ENCODE data around the gene SMIM38.

The SMIM38 gene

DNA sequence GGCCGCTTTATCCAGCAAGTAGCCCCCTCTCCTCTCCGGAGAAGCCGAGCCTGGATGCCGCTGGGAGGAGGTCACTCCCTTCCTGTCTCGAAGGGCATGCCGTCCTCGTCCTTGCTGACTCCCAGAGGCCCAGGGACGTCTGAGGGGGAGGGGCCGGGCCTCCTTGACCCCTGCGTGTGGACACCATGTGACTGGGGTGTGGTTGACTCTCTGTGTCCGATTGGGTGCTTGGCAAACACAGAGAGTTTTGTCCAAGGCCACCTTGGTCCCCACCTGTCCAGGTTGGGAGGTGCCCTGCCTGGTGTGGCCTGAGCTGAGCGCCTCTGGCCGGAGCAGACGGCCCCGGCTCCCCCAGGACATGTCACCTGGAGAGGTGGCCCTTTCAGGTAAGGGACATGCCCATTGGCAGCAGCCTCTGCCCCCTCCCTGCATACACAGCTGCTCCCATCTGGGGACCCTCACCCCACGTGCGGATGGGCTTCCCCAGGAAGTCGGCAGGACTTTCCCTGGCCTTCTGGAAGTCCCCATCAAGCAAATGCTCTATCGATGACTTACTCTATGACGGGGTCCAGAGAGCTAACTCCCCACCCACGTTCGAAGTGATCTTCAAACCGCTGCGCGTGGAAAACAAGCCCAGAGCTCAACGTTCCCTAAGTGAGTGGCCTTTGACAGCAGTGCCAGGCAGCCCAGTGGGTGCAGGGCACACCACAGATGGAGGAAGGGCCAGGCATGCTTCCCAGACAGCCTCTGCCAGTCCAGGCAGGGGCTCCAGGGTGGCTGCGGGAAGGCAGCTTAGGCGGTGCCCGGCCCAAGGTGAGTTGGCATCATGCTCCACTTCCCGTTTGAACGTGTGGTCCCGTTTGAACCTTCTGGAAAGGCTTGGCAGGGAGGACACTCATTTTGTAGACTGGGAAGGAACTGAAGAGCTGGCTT, at the start of gene SMIM38:
Gene SMIM38 (plus strand): TSS at position 634 of the 933 bp plus-strand sequence. CDS start 1,912 bp downstream, outside the sequence.
- no peak for DNase-seq (ENCODE audit: low read depth)

DNA sequence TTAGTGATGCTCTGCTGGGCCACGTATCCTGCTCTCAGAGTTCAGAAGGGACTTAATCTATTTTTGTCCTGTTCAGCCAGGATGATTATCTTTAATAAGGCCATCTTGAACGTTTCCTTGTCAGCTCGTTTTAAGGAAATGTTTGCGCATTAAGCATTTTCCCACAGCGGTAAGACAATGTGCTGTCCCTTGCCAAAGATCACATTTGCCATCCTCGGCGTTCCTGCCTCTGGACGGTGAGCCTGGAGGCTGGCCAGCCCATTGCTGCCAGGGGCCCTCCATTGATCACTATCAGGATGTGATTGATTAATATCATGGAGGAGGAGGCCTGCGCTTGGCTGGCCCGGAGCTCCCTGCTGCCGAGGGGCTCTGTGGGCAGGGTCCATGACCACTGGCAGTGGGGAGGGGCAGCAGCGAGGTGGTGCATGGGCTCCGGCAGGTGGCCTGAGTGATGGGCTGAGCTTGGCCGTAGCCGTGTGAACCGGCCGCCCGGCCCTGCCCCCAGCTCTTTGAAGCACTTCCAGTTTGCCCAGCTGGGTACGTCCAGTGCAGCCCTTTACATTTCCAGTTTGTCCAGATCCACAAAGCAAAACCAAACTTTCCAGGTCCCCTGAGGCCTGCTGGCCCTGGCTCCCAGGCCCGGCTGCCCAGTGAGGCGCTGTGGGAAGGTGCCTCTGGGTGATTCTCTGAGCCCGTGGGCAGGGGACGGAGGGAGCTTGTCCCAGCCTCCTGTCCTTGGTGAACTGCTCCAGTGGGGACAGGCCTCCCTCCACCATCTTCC, 49.5 kb upstream of the SMIM38 start:
- no peak for DNase-seq (ENCODE audit: low read depth)

DNA sequence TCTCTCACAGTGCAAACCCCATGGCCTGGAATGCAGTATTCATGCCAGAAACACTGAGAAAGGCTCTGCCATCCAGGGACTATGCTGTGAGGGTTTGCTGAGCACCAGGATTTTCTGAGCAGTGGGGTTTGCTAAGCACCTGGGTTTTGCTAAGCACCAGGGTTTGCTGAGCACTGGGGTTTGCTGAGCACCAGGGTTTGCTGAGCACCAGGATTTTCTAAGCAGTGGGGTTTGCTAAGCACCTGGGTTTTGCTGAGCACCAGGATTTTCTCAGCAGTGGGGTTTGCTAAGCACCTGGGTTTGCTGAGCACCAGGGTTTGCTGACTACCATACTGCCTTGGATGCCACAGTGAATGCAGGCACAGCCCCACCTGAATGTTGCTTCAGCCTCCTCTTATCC, 48.3 kb upstream of the SMIM38 start:
- DNase-seq (ENCODE audit: low read depth), result no peak

DNA sequence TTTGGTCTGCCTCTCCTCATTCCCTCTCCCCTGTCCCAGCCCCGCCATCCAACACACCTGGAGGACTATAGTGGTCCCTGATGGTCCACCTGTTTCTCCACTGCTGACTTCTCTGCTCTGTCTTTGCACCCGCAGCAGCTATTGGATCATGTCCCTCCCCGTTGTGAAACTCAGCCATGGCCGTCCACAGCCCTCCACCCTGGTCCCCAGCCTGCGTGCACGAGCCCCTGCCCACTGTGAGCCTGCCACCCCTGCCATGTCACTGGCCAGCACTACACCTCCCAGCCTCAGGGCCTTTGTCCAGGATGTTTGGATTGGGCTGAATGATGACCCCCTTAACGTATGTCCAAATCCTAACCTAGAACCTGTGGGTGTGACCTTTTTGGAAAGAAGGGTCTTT, 47.7 kb upstream of the SMIM38 start:
- DNase-seq (ENCODE audit: low read depth), result no peak

DNA sequence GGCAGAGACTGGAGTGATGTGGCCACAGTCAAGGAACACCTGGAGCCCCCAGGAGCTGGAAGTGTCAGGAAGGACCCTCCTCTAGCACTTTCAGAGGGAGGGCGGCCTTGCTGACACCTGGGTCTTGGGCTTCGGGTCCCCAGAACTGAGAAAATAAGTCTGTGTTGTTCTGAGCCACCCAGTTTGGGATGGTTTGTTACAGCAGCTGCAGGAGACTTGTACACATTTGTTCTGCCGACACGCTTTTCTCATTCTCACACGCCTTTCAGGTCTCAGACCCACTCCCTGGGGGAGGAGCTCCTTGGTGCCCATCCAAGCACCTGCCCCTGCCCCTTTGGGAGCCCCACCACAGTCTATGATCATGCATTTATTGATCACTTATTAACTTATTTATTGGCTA, 47.2 kb upstream of the SMIM38 start:
- DNase-seq (ENCODE audit: low read depth), result no peak

DNA sequence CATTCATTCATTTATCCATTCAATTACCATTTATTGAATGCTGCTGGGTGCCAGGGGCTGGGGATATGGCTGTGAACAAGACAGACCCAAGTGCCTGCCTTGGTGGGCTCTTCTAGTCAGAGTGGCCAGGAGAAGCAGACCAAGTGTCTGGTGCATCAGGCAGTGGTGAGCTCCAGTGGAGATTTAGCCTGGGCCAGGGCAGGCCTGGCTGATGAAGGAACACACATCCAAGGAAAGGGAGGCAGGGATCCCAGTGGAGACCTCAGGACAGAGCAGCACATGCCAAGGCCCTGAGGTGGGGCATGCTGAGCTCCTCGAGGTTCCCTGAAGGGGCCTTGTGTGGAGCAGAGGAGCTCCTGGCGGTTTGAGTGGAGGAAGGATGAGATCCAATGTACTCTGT, 46.6 kb upstream of the SMIM38 start:
- no peak for DNase-seq (ENCODE audit: low read depth)

DNA sequence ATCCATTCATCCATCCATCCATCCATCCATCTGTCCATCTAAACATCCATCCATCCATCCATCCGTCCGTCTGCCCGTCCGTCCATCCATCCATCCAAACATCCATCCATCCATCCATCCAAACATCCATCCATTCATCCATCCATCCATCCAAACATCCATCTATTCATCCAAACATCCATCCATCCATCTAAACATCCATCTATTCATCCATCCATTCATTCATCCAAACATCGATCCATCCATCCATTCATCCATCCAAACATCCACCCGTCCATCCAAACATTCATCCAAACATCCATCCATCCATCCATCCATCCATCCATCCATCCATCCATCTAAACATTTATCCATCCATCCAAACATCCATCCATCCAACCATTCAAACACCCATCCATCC, 45.3 kb upstream of the SMIM38 start:
- no peak for DNase-seq (ENCODE audit: low read depth)

DNA sequence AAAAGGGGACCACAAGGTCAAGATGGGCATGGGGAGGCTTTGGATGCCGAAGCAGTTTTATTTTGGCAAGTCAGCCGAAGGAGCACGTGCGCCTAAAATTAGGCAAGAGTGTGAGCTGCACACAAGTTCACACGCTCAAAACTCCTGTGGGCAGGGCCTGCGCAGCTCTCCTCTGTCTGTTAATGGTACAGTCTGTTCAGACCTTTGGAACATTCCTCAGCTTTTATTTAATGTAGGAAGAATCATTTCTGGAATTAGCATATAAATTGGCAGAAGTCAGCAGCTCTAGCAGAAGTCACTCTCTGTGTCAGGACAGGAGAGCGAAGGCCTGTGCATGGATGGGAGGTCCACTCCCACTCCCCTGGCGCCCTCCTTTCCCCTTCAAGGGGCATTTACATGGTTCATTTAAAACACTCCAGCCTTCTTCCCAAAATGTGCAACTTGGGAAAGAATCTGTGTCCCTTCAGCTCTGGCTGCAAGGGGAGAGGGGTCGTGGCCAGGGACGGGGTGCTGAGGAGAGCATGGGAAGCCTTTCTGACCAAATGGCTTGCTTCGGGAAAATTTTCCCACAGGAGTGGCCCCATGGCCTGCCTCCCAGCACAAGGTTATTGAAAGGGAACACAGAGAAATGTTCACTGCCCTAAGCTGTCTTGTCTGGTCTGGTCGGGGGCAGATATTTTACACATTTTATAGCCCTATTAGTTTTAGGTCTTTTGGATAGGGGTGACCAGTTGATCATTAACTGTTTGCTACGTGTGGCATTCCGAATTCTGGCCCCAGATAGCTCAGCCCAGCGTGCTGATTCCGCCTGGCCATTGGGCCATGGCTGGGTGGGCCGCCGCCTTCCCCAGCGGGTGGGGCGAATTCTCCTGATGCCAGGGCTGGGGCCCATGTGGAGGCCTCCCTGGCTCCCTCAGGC, 43.9 kb upstream of the SMIM38 start:
- DNase-seq (ENCODE audit: low read depth), result no peak

DNA sequence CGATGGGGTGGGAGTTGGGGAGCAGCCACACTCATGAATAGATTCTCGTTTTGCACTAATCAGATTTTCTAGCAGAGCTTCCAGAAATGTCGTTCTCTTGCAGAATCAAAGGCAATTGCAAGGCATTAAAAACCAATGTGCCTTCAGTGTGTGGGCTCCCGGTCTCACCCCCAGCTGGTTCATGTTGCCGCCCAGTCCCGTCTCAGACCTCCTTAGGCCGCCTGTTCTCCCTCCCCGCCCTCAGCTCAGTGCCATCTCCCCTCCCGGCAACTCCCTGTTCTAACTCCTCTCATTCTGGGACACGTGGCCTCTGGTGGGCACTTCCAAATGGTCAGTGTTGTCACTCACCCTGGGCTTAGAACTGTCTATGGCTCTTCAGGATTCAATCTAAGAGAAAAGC, 42.5 kb upstream of the SMIM38 start:
- no peak for DNase-seq (ENCODE audit: low read depth)

DNA sequence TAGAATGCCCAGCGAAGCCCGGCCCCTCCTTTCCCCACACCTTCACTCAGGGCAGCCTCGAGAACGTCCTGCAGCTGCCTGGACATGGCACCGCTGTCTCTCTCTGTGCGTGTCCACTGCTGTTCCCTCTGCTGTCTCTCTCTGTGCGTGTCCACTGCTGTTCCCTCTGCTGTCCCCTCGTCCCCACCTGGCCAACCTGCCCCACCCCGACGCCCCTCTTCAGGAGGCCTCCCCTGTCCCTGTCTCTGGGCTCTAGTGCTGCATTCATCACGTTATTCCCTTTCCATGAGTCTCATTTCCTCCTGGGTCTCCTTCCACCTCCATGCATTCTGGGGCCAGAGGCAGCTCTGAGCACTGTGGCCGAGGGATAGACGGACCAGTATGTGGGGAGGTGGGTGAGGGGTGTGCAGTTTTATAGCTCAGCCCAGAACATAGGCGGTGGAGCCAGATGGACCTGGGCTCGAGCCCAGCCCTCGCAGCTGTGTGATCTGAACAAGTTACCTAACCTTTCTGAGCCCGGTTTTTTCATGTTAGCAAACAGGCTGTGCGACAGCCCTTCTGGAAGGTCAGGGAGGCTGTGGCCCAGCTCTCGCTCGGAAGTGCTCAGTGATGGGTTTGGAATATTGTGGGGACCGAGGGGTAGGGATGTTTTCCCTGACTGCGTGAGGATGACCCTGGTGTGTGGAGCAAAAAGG, 41.9 kb upstream of the SMIM38 start:
- DNase-seq (ENCODE audit: low read depth), result no peak

DNA sequence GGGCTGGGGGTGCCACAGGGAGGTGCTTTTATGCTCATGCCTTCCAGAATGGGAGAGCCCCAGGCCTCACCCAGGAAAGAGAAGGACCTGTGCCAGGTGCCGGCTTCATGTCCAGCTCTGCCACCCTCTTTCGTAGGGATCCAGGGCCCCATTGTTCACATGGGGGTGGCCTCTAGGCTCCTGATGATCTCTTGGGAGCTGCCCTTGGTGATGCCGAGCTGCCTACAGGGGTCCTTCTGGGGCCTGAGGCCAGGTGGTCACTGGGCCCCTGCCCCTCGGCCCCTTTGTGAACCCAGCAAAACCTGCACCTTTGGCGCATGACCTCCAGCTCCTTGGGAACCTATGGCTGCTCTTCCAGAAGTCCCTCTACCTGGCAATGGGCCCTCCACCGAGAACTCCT, 41.4 kb upstream of the SMIM38 start:
- no peak for DNase-seq (ENCODE audit: low read depth)

DNA sequence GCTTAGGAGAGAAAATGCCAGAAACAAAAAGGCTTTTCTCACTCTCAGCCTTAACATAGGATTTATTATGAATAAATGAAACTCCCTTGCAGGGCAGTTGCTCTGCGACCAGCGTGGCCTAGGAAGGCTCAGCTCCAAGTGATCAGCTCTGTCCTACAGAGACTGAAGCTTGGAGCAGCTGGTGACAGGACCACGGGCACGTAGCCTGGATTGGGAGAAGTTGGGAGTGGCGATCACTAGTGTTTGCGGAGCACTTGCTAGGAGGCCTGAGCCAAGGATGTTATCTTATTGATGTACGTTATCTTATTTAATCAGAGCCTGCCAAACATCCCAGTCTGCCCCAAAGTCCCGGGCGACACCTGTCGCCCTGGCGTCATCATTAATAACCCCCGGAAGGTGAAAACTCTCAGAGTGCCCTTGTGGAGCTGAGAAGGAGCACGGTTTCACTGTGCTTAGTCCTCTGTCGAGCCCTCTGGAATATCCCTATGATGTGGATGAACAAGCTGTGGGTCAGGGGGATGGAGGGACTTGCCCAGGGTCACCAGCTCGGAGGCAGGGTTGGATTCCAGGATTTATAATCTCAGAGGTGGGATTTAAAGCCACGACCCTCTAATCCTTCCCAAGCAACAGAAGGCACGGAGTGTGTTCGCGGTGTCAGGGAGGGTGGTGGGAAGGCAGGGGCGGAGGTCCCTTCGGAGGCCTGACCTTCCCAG, 40.8 kb upstream of the SMIM38 start:
- no peak for DNase-seq (ENCODE audit: low read depth)

DNA sequence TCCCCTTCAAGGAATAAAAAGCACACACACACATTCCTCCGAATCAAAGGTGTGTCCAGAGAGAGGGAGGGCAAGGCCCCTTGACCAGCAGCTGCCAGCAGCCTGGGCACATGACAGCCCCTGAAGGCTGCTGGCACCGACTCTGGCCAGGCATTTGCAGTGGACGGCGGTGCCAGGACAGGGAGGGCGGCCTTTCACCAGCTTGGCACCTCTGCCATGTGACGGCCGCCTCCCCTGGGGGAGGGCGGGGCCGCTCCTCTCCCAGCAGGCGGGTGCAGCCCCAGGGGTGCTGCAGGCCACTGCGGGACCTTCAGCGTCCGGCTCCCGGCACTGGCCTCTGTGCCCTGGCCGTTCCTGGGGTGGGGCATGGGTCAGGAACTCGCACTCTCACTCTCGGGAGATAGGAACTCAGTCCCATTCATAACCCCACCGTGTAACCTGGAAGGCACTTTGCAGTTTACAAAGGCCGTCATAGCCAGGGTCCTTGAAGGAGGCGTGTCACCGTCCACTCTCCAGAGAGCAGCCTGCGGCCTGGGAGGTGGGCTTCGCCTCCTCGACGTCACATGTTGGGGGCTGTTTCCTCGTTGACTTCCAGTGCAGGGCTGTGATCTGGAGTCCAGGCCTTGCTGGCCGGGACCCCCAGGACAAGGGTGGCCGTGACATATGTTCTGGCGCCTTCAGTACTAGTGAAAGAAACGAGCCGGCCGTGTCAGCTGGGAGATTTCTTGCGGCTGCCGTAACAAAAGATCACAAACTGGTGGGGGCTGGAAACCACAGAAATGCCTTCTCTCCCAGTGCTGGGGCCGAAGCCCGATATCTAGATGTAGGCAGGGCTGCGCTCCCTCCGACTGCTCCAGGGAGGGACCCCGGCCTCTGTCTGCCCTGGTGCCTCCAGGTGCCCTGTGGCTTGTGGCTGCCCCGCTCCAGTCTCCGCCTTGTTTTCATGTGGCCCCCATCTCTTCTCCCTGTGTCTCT, 39.9 kb upstream of the SMIM38 start:
- no peak for DNase-seq (ENCODE audit: low read depth)

DNA sequence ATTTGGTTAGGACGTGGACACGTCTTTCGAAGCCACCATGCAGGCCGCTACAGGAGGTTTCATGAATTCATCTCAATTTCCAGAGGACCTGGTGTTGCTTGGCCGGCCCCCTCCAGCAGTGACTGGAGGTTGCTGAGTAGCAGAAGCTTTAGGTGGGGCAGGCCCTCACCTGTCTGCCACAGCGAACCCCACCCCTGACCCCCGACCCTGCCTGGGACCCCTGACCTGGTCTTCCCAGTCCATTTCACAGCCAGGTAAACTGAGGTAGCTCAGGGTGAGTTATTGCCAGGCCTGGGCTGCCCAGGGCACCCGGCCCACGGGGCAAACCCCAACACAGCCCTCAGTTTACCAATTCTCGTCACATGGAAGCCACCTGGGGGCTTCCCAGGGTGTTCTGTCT, 39.1 kb upstream of the SMIM38 start:
- DNase-seq (ENCODE audit: low read depth), result no peak

DNA sequence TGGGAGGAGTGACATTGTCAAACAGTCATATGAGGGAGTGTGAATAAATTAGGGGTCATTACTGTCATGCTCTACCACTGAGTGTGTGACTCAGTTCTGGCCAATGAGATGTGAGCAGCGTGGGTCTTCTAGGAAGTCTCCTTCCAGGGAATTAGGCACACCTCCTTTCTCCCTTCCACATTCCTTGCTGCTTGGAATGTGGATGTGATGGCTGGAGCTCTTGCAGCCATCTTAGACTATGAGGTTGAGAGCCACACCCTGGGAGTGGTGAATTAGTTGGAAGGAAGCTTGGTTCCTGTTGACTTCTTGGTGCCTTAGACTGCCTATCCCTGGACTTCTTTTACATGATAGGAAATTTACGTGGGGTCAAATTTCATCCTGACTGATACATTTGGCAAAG, 36.5 kb upstream of the SMIM38 start:
- DNase-seq (ENCODE audit: low read depth), result no peak

DNA sequence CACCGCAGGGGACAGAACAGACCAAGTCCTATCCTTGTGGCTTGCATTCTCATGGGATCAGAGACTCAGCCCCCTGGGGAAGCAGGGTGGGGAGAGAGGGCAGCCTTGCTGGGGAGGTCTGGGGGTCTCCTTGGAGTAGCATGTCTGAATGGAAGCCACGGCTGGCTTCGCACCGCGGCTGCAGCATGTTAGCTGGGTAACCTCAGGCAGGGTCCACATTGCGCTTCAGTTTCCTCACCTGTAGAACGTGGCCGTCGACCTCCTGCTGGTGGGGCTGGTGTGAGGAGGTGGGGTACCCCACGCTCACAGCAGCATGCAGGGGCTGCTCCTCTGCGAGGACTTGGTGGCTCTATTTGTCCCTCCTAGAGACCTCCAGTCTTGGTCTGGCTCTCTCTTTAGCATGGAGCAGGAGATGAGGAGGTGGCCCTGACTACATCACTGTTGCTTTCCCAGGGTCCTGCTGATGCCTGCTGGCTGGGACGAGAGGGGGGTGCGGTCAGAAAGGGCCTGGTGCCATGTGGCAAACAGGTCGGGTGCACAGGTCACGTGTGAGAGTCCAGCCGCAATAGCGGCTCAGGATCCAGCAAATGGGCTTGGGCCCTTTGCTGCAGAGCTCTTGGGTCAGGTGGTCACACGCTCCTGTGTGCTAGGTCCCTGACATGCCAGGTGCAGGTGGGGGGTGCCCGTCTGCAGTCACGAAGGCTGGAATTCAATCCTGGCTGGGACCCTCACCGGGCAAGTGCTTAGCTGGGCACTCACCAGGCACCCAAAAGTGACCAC, 35.4 kb upstream of the SMIM38 start:
- DNase-seq (ENCODE audit: low read depth), result no peak

DNA sequence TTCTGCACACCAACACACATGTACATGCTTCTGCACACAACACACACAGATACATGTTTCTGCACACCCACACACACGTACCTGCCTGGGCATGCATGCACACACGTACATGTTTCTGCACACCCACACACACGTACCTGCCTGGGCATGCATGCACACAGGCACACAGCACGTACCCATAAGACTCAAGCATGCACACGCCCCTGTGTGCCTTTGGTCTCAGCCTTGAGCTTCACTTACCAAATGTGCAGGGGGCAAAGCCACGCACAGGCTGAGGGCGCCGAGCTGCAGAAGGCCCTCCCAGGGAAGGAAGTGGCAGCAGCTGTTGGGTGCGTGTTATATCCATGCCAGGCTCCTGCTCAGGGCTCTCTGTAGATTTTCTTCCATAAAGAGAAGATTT, 34.7 kb upstream of the SMIM38 start:
- no peak for DNase-seq (ENCODE audit: low read depth)

DNA sequence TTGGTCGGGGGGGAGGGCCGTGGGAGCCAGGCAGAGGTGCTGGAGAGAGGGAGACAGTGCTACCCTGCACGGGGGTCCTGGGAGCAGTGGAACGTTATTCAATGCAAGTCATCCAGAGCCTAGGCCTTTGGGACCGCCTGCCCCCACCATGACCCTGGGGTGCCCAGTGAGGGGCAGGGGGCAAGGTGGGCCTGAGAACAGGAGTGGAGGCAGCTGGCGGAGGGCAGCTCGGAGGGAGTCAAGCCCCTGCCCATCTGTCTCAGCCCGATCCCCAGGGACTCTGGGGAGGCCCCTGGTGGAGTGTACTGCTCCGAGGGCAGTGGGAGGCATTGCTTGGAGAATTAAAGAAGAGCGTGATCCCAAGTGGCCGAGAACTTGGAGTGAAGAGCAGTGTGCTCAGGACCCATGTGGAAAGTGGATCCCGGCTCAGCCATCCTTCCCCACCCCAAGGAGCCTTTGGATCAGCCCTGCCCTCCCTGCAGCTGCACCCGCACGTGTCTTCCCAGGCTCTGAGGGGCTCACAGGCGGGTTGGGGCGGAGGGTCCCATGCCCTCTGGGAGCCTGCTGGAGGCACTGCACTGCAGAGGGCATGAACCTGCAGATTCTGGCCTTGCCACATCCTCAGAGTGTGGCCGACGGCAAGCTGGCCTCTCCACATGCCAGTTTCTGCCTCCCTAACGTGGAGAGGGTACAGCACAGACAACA, 34.0 kb upstream of the SMIM38 start:
- no peak for DNase-seq (ENCODE audit: low read depth)

Data from stimulated activated CD8-positive, alpha-beta memory T cell treated with anti-CD3 and anti-CD28 coated beads, Interleukin-12 subunit alpha, Interleukin-12 subunit beta, amount 100 ng/mL, for 1 hour (primary cell).